ENCODE measurements around the gene EMX1.
"Not testable (repeated sequence)": the region's sequence is repeated elsewhere in the genome, so short reads cannot be mapped to it uniquely, and the experiment has no call there.

EMX1 gene

DNA sequence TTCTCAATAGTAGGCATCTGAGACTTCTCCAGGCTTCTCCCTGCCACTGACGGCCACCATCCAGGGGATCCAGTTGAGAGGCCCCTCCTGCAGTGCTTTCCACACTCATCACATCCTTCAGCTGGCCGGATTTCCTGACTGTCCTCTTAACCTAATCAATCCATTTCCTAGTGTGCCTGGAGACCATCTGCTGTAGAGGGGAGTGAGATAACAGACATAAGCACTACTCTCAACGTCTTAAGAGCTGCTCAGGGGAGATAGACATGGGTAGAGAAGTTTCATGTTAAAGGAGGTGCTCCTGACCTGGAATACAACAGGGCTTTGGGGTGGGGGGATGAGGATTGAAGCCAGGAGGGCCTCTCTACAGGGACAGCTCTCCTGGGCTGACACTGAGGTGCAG lies 15.9 kb upstream of the EMX1 start:
- DNase-seq = no peak

DNA sequence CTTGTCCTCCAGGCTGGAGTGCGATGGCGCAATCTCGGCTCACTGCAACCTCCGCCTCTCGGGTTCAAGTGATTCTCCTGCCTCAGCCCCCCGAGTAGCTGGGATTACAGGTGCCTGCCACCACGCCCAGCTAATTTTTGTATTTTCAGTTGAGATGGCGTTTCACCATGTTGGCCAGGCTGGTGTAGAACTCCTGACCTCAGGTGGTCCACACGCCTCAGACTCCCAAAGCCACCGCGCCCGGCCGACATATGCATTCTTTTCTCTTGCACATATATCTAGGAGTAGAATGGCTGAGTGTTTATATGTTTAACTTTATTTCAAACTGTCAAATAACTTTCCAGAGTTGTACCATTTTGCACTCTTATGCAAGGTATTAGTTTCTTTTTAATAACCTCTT lies 9.9 kb upstream of the EMX1 start:
- not testable (repeated sequence) for DNase-seq

DNA sequence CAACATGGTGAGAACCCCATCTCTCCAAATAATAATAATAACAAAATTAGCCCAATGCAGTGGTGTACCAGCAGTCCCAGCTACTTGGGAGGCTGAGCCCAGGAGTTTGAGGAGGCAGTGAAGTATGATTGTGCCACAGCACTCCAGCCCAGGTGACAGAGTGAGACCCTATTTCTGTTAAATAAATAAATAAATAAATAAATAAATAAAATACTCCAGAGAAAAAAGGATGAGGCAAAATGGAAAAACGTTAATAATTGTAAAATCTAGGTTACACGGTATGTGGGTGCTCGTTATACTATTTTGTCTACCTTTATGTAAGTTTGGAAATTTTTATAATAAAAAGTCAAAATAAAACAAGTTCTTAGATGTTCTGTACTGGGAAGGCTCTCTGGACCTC lies 8.6 kb upstream of the EMX1 start:
- no peak for DNase-seq

DNA sequence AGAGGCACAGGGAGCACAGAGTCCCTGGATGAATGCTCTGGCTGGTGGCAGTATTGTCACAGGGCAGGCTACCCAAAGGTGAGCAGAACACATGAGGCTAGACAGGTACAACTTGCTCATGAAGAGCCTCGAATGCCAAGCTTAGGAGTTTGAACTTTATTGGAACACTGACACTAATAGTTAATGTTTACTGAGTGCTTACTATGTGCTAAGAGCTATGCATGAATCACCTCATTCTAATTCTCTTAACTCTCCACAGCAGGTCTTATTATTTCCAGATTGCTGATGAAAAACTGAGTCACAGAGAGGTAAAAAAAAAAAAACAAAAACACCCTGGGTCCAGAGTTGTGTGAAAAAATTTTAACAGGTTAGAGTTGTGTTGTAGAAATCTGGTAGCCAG lies 6.1 kb upstream of the EMX1 start:
- DNase-seq = no peak

DNA sequence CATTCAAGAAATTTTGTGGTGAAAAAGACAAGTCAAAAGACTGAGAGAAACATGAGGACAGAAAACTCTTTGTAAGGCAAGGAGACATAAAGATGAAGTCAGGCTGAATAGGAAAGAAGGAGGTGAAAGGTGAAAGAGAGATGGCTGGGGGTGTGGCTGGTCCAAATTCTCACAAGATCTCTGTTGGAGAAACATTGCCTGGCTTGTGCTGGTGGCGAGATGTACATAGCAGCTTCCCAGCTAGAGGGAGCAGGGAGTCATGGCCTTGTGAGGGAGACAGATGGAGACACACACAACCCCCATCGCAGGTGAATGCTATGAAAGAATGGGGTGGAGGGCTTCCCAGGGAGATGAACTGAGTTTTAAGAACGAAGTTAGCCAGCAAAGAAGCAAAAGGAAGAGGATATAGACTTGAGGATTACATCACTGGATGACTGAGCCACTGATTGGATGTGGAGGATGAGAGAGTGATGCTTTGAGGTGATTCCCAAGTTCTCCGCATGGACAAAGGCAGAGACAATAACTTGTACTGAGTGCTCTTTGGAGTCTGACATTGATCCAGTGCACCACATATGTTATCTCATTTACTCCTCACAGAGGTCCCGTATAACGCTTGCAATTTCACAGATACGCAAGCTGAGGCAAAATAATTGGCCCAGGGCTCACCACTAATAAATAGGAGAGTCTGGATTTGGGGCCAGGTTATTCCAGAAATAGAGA lies 3.7 kb upstream of the EMX1 start:
- DNase-seq = no peak

DNA sequence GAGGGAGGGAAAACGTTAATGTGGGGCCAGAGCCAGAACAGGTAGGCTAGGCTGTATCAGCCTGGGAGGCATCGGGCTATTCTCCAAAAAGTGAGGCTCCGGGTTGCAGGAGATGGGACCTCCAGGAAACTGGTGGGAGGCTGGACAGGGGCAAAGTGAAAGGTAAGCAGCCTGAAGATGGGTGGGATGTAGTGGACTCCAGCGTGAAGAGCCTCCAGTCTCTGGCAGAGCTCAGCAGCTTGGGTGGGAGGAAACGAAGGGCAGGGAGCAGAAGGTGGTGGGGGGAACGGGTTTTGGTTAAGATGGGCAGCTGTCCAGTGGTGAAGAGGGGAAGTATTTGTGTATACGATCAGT lies 3.1 kb upstream of the EMX1 start:
- DNase-seq = no peak

DNA sequence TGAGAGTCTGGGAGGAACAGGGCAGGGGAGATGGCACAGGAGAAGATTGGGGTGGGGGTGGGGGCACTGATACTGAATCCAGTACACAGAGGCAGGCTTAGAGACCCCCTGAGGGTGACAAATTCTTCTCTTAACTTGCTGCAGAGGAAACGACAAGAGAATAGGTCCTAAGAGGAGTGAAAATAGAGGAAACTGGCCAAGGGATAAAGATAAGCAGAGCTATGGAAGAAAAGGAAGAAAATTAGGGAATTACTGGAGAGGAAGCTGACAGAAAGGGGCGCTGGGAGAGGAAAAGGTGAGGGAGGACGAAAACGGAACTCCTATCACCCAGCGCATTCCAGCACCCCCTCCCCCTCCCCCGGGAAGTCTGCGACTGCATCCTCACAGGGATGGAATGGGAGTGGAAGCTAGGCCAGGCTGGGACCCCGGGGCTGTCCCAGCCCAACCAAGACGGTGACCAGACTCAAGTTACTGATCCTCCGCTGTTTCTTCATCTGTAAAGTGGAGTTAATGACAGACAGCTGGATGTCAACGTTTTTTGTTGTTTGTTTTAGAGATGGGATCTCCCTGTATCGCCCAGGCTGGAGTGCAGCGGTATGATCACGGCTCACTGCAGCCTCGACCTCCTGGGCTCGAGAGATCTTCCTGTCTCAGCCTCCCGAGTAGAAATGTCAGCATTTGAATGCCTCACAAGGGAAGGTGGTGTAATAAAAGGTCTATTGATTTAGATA lies 2.6 kb upstream of the EMX1 start:
- no peak for DNase-seq

DNA sequence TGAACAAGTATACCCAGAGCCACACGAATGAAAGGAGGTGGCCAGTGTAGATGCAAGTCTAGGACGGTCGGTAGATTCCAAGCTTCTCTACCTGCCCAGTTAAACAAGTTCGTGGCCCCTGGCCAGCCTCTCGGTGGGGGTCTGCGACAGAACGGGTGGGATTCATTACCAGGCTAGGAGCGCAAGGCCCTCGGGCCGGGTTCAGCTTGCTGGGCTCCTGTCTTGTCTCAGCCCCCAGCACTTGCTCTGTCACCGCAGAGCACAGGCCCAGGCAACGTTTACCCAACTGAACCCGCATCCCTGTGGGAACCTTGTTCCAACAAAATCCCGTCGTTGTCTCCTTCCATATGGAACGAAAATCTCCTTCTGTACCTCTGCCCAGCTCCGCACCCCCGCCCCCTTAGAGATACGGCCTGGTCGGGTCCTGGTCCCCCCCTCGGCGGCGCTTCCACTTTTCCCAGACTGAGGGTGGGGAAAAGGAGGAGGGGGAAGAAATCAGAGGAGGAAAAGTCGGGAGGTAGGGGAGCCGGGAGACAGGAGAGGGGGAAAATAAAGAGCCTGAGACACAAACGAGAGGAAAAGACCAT lies 1.9 kb upstream of the EMX1 start:
- no peak for DNase-seq

DNA sequence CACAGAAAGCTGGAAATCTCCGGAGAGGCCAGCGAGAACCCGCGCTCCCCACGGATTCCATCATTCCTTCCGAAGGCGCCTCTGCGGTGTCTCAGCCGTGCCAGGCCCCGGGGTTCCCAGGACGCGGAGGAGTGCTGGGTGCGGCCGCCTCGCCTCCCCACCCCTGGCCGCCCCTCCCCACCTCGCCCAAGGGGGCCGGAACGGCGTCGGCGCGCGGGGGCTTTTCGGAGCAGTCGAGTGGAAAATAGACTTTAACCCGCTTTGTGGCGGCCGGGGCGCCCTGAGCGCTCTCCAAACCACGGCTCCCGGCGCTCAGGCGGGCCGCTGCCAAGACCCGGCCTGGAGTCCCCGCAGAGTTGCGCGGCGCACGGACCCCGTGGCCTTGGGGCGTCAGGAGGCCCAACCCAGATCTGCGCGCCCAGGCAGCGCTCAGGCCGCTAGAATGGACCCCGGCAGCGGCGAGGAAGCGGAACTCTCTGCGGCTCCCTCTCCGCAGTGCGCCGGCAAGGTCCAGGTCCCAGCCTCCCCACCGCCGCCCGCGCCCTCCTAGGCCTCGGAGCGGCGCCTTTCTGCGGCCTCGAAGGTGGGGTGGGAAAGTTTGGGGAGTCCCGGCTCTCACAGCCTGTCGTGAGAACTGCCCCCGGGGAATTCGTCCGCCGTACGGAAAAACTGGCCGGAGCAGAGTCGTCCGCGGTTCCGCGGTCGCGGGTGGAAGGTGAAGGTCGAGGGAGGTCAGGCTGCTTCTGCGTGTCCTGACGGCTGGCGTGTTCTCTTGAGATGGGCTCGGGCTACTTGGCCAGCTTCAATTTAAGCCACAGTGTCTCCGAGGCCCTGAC lies 1.2 kb upstream of the EMX1 start:
- DNase-seq = no peak

DNA sequence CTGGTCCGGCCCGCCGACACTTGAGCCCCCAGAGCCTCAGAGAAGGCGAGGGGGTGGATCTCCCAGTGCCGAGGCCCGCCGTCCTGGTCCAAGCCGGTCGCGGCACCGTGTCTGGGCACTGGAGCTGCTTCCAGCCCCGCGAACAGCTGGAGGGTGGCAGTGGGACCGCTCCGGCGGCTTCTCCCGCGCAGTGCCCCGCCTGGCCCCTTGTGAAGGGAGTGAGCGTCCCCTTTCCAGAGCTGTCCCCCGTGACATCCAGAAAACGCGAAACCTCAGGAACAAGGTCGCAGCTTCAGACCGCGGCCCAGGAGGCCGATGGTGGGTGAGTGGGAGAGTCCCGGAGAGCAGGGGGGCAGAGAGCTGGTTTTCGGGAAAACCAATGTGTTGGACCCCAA lies 579 bp upstream of the EMX1 start:
- DNase-seq = no peak

DNA sequence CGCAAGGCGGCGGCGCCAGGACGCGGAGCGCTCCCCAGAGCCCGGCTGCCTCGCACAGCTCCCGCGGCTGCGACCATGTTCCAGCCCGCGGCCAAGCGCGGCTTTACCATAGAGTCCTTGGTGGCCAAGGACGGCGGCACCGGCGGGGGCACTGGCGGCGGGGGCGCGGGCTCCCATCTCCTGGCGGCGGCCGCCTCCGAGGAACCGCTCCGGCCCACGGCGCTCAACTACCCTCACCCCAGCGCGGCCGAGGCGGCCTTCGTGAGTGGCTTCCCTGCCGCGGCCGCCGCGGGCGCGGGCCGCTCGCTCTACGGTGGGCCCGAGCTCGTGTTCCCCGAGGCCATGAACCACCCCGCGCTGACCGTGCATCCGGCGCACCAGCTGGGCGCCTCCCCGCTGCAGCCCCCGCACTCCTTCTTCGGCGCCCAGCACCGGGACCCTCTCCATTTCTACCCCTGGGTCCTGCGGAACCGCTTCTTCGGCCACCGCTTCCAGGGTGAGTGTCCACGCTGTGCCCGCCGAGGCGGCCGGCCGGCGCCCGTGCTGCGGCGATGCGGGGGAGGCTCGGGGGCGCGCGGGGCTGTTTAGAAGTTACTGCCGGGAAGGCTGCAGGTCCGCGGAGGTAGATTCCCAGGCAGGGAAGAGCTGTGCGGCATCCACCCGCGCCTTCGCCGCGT lies 696 bp downstream of the EMX1 start:
- no peak for DNase-seq

DNA sequence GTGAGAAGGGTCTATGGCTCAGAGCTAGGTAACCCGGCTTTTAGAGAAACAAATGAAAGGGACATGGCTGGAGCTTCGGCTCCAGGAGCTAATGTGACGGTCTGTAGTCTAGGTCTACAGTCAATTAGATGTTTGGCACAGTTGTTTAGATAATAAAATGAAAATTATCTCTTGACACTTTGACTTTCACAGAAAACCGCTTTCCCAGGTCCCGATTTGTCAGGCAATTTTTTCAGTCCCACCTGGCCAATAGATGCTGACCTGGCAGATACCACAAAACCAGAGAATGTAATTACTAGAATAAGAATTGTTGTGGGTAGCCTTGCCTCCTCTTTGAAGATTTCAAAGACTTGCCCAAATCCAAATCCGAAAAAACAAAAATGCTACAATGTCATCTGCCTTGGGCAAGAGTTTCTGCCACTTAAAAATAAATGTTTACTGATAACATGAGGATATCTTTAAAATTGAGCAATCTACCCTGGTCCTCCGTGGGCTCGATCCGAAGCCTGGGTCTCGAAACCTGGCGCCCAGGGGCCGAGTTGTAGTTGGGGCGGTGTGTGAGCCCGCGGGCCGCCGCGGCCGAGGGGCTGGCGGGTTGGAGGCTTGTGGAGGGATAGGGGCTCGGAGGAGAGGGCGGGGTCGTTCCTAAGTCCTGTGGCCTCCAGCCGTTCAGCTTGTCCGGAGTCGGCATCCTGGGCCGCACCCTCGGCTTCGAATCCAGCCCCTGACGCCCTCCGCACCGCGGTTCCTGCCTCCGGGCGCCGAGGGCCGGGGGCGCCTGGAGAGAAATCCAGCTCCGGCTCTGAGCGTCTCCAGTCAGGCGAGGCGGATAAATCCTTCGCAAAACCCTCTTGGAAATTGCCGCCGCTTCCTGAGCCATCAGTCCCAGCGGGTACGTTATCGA lies 2.3 kb downstream of the EMX1 start:
- no peak for DNase-seq

DNA sequence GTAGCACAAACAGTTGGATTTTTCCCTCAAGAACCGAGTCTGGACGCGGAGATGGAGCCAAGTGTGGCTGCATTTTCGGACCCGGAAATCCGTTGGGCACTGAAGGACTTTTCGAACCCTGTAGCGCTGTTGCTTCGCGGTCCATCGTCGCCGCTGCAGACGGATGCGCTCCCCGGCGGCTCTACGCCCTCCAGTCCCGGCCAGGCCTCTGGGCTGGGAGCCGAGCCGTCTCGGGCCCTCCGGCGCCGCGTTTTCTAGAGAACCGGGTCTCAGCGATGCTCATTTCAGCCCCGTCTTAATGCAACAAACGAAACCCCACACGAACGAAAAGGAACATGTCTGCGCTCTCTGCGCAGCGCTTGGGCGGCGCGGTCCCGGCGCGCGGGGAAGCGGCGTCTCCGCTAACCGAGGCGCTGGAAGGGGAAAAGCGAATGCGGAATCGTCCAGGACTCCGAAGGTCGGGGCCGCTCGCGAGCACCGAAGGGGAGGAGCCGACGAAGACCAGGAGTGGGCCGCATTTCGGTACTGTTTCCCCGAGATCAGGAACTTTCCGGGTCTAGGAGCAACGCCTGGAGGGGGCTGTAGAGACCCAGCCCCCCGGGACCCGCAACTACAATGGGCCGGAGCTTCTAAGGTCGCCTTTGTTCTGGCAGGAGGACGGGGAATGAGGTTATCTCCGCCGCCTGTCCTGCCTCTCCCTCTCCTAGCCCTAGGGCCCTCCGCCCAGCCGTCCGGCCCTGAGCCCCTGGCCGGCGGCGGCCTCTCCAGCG lies 3.2 kb downstream of the EMX1 start:
- DNase-seq = no peak

DNA sequence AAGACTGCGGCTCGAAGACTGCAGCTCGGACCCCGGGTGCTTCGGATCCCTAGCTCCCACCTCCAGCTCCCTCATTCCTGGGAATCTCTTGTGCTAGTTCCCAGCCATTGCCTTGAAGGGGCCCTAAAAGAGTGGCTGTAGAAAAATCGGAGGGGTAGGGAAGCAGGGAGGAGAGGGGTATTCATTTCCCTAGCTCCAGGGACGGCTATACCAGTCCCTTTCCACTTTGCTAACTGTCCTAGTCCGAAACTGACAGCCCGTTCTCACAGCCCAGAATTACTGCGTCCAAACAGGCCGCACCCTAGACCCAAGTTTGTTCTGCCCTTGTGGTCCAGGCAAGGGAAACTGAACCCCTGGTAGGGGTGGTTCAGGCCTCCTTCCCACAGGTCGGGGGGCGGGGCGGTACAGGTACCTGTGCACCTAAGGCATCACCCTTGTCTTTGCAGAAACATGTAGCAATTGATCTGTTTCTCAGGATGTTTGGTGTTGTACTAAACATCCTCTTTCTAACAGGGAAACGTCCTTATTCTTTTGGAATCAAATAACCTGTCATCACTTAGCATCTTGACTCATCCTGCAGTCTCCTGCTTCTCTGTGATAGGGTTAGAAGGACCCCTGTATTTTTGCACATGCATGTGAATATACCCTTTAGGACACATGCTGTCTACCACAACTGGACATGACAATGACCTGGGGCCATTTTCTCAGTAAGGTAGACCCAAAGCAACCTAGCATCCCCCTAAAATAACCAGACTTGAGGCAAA lies 4.0 kb downstream of the EMX1 start:
- DNase-seq = no peak

DNA sequence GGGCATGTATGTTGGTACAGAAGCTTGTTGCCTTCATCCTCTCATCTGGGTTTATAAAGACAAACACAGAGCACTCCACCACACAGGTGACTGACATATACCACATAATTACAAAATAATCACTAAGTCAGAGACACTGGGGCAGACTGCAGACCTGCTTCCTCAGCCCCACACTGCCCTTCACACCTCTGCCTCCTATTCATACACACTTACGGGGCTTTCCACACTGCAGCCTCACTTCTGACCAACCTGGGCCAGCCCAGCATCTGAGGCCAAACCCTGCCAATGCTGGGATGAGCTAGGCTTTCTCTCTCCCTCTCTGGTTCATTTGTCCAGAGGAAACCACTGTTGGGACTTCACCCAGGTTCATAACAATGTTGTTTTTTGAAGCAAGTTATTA lies 4.5 kb downstream of the EMX1 start:
- no peak for DNase-seq

DNA sequence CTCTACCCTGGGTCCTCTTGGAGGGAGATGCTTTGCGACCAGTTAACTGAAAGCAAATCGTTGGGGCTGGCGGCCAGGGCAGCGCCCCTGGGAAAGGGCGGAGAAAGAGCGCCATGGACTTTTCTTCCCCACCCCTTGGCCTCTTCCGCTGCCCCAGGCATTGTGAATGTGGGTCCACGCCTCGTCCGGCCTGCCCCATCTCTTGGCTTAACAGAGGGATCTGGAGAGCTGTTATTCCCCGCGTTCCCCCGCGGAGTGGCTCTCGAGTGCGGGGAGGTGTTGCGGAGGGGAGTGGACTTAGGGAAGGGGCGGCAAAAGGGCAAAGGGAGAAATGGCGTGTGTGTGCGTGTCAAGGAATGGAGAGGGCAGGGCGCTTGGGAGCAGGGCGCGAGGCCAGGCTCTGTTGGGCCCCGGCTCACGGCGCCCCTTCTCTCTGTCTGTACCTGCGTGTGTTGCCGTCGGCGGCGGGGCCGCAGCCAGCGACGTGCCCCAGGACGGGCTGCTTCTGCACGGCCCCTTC lies 6.6 kb downstream of the EMX1 start:
- DNase-seq = no peak

DNA sequence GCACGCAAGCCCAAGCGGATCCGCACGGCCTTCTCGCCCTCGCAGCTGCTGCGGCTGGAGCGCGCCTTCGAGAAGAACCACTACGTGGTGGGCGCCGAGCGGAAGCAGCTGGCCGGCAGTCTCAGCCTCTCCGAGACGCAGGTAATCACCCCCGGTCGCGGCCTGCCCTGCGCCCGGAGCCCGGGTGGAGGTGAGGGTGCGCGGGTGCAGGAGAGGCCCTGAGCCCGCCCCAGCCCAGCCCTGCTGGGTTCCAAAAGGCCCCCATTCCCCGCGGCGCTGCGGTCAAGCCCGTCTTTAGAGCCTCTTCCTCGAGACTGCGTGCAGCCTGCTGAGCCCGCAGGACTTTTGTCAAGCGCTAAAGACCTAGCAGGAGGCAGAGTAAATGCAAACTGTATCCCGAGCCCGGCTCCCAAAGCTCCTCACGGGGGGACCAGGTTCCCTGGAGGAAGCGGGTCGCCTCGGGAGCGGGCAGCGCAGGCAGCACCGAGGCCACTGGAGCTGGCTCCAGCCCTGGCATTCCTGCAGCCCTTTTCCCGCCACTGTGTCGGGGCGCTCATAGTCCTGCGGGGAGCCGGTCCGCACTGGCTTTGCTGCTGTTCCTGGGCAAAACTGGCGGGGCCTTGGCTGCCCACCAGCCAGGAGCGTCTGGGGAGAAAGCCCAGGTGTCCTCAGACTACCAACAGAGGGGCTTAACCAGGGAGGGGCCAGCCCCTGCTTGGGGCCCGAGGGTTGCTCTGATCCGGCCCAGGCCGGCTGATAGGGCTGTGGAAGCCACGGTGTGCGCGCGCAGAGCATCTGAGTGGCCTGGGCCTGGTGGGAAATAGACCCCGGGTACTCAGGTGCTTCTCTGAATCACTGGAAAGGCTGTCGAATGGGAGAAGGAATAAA lies 7.3 kb downstream of the EMX1 start:
- DNase-seq = no peak

DNA sequence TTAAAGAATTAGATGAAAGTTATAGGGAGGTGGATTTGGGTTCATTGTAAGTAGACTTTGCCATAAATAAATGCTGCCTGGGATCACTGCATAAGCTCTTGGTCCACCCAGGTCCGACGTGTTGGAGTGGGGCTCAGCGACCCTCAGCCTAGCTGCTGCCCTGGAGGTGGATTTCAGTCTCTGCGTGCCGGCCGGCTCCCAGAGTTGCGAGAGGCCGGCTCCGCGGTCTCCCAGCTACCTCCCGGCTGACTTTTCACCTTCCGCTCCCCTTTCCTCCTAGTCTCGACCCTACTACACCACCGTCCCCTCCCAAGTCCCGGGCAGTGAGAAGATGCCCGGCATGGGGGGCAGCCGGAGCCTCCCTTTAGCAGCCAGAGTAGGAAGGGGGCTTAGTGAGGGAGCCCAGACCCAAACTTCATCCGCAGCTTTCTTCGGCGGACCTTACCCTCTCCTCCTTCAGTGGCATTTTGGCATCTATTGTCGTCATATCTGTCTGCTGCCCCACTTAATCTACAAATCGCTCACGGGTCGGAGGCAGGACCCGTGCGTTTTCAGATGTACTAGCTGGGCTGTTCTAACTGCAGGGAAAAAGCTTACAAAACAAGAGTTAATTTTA lies 8.1 kb downstream of the EMX1 start:
- no peak for DNase-seq

DNA sequence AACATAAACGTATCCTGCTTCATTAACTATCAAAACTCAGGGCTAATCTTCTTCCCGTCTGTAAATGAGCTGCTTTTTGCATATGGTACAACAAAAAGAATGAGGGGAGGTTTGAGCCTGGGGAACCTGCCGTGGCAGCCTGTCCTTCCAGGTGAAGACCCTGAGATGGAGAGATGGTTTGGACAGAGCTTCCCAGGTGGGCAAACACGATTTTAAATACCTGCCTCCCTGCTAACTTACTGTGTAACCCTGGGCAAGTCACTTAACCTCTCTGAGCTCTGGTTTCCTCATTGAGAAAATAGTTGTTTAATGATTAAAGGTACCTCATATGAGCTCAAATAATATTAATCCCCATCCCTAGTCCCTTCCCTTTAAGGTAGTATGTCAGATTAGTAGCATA lies 9.0 kb downstream of the EMX1 start:
- DNase-seq = no peak

Data from midbrain (tissue), 1 donor.